ENCODE data around the gene TBC1D22A.
"Not testable (repeated sequence)": the region's sequence is repeated elsewhere in the genome, so short reads cannot be mapped to it uniquely, and the experiment has no call there.

Gene TBC1D22A

DNA sequence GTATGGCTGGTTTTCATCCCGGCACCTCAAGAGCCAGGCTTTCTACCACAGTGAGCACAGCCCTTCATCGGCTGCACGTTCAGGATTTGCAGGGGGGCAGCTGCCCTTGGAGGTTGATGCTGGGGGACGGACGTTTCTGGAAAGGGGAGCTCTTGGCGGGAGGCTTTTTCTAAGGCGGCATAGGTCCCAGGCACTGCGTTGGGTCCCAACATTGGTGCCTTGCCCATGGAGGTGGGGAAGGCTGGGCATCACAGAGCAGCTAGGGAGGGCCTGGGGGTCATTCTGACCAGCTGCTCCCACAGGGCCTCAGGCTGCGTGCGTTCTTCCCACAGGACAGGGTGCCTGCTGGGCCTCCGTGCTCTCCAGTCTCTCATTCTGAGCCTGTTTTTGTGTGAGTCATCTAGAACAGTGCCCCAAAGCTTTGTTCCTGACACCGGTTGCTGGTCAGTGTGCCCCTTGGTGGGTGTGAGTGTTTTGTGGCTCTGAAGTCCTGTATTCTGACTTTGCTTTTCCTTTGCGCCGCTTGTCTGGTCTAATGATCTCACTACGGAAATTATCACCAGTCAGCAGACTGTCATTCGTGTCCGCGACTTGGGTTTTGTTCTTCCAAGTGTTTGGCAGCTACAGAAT, 275.9 kb downstream of the TBC1D22A start:
- no peak for DNase-seq

DNA sequence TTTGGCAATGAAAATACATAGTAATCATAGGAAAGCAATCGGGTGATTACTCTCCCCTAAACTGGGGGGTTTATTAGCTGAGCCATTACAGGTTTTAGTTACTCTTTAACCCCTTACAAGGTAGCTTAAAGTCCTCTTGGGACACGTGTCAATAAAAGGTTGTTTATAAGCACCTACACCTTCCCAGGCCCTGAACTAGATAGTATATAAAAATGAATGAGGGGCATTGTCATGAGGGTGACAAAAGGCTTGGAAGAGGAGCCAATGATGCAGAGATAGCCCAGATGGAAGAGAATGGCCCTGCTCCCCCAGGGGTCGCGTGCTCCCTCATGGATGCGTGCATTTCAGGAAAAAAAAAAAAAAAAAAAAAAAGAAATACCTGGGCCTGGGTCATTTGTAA, 276.9 kb downstream of the TBC1D22A start:
- DNase-seq = no peak

DNA sequence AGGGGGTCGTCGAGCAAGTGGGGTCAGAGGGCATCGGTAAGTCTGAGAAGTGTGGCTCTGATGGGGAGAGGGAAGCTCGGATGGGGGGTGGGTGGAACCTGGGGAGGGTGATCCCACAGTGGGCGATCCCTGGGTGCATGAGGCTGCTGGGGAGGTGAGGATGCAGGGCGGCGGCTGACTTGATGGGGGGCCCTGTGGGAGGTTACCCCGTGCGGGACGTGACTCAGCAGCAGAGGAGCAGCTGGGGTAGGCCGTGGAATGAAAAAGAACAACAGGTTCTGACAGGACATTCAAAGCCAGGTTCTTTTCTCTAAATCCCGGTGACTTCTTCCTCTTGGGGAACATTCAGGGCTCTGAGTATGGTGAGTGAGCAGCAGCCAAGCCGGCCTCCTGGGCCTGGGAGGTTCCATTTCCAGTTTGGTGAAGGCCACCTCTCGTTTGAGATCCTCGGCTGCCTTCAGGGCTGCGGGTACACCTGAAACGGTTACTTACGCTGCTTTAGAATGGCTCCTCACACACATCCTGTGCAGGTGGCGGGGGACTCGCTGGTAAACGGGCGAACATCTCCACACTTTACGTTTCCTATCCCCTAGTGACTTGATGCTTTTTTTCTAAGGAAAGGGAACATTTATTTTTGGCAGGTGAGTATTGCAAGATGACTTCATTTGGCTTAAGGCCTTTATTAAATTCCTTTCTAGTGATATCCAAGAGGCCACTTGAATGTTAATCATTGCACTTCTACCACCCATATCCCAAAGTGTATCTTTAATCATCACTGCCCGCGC, 278.2 kb downstream of the TBC1D22A start:
- no peak for DNase-seq

DNA sequence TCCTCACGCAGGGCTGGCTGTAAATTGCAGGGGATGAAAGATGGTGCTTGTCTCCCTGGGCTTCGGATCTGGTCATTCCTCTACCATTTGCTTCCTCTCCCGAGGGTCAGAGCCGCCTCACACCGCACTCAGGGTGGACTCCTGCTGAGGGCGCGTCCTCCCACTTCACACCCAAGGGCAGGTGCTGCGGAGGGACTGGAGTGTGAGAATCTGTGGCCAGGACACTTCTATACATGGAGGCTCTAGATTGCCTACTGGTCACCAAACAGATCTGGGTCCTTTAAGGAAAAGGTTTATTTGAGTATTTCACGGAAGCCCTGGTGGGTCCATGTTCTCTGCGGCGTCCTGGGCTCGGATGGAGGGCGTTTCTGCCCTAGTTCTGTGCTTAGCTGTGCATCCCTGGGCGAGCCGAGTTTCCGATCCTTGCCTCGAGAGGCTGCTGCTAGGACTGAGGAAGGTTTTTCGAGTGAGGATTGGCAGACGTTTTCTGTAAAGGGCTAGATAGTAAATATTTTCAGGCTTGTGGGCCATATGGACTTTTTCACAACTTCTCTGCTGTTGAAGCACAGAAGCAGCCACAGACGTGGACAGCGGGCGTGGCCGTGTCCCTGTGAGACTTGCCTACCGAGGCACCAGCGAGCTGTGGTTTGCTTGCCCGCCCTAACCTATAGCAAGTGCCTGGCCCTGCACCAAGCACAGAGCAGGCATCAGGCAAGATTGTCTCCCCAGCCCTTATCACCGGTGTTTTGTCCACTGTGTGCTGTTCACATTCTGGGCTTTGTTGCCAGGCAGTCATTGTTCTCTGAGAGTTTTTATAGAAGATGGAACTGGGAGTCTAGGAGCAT, 279.0 kb downstream of the TBC1D22A start:
- no peak for DNase-seq

DNA sequence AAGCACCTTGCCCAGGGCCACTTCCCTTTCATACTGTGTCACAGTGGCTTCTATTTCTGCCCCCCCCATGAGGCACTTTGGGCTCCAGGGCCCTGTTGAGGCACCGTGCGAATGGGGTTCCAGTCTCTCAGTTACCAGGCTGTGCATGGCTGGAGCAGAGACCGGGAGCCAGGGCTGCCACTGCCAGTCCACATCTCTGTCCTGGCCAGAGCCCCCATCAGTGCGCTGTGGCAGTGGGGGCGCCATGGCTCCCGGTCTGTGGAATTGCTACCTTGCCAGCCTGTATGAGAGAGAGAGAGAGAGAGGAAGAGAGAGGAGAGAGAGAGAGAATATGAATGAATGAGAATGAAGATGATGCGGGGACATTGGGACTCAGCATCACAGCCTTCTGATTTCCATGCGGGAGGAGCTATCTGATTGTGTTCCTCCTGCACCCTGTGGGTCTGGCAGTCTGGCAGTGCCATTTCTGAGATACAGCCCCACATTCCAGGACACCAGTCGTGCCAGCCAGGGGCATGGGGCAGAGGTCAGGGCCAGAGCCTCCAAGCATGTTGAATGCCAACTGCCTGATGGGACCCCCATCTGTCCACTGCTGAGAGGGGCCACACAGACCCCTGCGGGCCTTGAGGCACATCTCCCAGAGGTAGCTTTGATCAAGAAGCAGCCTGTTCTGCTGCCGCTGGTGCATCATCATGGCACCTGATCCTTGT, 279.8 kb downstream of the TBC1D22A start:
- DNase-seq = no peak

DNA sequence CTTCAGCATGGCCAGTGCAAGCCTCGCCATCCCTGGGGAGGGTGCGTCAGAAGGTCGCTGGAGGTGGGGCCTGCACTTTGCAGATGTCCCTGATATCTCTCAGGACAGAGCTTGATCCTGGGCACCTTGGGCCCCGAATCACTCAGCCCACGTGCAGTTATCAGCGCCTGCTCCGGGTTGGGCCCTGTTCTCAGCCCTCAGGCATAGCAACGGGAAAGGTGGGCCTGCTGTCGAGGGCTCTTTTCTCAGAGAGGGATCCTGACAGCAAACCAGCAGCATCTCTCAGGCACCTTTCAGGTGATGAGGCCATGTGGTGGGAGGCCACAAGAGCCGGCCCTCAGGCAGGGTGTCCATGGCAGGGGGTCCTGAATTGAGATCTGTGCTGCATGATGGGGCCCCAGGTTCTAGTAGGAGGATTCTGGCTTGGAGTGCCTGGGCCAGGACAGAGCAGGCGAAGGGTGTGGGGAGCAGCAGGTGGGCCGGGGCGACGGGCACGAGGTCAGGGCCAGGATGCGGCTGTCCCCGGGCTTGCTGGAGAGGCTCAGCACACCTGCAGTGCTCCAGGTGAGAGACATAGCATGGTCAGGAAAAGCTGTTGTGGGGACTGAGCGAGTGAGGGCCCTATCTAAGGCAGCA, 280.5 kb downstream of the TBC1D22A start:
- no peak for DNase-seq

DNA sequence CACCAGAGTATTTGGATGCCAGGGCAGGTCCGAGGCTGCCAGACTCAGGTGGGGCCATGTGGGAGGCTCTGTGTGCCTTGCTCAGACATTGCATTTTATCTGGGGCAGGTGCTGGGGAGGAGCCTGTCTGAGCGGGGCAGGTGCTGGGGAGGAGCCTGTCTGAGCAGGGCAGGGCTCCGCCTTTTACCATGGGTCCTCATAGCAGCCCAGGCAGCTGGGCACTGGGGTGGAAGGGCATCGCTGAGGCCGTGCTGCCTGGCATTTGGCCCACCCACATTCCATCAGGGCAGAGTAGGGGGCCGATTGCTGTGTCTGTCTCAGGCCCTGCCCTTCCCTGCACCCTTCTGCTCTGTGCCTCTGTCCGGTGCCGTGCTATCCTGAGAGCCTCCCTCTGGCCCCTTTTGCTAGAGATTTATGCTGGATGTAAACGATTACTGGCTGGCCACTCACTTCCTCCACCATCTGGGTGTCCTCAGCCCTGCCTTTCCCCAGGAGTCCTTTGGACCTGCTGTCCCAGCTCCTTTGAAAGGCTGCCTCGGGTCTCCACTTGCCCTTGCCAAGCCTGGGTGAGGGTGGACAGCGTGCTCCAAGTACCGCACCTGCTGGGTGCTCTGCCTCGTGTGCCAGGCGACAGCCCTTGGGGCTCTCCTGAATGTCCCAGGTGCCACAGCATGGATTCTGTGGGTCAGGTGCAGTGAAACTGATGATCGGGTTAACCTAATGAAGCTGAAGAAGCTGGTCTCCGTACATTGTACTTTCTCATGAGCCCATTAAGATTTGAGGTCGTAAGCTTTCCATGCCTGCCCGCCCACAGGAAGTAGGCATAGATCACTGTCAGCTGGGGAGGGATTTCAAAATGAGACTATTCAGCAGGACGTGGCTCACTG, 281.6 kb downstream of the TBC1D22A start:
- peak; percentile 51 for DNase-seq

DNA sequence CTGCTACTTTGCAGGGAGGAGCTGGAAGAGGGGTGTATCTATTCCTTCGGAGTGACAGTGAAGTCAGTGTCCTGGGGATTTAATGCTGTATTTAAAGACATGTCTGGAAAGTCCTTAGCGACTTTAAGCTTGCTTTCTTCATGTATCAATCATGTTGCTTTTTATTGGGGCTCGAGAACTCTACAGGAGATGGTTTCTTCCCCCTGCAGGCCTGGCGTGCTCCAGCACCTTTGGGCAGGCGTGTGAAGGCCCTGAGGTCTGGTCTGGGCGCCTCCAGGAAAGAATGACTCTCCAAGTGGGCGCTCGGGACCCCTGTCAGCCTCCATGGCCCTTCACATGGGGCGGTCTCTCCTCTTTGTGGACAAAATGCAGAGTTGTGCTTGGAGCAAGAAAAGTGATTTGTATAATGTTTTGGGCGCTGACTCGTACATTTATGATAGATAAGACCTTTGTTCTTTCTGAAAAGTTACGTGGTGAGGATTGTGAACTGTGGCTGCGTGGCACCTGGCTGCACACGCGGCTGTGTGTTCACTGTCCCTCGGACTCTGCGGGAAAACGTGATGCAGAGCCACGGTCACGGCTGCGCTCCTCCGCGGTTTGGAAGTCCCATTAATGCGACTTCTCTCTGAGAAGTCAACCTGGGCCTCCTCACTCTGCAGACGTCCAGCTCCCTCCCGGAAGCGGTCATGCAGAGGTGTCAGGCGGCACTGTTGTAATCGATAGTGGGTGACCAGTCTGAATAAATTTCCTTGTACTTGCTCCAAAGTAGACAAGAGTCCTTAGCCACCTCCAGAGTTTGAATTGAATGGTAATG, 282.5 kb downstream of the TBC1D22A start:
- no peak for DNase-seq

DNA sequence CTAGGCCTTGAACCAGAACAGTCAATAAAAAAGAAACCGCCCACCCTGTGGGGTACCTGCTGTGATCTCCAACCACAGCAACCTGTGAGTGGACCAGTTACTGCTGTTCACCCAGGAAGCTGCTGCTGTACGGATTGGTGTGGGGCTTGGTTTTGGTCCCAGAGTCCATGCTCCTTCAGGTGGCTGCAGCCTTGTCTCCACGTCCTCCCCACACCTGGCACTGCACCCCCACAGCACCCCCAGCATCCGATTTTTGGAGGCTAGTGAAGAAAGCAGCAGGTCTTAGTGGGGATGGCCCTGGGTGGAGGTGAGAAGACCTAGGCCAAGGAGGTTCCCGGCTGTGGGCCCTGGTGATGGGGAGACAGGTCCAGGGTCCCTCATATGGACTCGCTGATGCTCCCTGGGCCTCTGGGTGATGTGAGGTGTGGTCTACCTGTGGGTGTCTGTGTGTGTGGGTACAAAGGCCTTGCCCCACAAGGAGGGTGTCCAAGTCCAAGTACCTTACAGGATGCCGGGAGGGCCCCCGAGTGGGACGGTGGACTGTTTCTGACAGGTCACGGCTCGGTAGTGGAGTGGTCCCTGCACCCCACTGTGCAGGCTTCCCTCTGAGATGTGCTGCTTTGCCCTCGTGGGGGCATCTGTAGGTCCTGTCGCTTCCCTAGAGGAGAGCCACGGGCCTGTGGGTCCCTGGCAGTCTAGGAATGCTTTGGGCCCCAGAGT, 283.4 kb downstream of the TBC1D22A start:
- DNase-seq = no peak

DNA sequence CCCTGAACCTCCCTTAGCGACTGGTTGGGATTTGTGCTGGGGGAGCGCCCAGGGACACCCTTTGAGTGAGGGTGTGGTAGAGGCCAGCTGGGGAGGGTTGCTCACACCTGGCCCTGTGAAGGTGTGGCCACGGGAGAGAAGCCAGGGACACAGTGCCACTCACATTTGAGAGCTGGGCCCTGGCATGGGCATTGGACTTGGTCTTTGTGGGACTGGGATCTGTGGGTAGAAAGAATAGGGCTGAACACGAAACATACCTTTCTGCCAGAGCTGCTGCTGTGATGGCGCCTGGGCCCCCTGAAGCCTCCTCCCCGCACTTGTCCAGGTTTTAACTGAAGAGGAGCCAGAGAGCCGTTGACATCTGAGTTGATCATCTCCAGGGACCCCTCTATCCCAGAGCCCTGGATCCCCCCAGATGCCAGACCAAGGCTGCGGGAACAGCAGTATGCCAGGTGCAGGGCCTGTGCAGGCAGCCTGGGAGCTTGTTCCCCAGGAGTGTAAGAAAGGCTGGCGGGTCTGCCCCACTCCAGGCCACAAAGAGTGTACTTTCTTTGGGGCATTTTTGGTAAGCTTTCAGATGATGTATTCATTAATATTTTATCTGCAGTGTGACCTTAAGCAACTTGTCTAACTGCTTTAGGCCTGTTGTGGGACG, 284.1 kb downstream of the TBC1D22A start:
- no peak for DNase-seq

DNA sequence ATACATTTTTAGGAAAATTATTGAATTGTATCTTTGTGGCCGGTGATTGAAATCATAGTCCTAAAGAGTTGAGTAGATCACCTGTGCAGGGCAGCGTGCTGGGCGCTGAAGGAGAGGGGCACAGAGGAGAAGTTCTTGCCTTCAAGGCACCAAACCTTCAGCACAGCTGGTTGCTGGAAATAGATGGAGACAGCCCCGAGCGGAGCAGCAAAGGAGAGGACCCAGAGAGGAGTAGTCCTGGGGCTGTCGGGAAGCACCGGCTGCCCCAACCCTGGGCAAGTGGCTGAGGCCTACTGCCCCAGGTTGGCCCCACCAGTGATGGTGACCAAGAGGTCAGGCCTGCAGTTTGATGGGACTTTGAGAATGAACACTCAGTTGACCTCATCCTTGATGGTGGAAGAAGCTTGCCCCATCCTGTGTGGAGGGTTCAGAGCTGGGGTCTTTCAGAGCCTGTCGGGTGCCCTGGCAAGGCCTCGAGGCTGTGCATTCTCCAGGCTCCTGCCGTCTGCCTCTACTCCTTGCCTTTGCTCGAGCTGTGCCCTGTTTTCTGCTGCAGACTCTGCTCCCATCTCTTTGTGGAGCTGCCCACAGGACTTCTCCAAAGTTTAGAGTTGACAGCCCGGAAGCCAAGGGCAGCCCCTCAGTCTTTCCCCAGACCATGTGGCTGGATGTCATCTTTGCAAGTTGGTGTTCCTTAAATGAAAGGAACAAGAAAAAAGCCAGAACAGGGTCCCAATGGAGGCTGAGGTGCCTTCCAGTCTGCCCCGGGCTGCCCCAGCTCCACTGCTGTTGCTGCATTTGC, 285.1 kb downstream of the TBC1D22A start:
- no peak for DNase-seq

DNA sequence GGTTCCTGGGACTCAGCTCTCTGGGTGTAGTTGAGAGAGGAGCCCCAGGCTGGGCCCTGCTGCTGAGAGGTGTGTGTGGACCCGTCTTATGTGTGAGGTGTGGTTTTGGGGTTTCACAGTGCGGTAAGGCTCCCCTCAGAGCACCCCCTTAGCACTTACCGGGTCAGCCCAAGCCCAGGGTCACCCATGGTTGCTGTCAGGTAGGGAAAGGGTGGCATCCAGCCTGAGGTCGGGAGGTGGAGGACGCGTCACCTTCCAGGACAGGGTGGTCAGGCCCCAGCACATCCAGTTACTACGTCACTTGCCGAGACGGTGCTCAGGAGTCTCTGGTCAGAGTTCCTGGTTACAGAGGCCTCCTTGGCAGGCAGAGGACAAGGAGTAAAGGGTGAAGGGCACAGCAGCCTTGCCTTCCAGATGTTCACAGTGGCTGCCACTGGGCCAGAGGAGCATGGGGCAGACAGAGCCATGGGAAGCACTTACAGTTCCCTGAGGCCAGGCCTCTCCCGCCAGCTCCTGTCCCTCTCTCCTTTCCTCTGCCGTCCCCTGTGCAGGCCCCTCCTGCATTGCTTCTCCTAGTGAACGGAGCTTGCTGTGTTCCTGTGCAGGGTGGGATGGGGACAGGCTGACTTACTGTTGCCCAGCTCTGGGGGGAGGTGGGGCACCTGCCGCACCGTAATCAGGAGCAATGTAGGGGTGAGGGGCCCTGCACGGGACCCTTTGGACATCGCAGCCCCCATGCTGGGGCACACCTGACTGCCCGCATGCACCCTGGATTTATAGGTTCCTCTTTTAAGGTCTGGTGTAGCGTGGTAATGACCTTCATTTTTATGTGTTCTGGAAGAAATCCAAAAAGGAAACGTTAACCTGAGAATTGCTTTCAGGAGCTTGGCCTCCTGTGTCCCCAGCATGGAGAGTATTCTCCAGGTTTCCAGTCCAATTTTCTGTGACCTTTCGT, 285.9 kb downstream of the TBC1D22A start:
- no peak for DNase-seq

DNA sequence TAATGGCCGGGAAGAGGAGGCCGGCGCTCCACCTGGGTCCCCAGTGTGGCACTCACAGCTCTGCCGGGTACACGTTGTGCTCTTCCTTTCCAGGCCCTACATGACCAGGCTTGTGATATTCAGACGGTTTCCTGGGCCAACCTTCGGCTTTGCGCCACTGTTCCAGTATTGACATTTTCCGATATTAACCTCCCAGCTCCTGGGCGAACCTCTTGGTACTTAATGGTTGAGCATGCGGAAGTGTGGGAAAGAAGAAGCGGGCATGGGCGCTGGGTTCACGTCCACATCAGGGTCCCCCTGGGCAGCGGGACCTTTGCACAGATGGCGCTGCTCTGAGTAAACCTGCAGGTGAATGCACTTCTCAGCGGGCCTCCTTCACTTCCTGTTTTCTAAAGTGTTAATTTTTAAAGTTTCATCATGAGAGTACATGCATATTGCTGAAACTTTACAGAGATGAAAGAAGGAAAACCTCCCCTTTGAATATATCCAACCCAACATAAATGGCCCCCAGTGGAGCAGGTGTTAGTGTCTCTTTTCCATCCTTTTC, 286.7 kb downstream of the TBC1D22A start:
- DNase-seq = no peak

DNA sequence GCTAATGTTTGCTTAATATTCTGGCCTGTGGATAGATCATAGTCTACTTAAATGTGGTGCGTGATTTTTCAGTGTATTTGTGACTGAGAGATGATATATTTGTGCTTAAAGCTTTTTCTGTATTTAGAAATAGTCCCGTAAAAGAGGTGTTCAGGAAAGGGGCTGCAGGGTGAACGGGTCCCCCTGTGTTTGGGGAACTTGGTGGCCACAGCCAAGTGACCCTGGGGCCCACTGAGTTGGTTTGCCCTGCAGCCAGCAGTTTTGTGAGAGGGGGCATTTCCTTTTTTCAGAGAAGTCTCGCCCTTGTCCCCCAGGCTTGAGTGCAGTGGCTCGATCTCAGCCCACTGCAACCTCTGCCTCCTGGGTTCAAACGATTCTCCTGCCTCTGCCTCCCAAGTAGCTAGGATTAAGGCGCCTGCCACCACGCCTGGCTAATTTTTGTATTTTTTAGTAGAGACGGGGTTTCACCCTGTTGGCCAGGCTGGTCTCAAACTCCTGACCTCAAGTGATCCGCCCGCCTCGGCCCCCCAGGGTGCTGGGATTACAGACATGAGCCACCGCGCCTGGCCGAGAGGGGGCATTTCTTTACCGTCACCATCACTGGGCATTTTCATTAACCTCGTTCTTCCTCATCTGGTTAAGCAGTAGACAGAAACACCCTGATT, 287.4 kb downstream of the TBC1D22A start:
- DNase-seq = not testable (repeated sequence)

DNA sequence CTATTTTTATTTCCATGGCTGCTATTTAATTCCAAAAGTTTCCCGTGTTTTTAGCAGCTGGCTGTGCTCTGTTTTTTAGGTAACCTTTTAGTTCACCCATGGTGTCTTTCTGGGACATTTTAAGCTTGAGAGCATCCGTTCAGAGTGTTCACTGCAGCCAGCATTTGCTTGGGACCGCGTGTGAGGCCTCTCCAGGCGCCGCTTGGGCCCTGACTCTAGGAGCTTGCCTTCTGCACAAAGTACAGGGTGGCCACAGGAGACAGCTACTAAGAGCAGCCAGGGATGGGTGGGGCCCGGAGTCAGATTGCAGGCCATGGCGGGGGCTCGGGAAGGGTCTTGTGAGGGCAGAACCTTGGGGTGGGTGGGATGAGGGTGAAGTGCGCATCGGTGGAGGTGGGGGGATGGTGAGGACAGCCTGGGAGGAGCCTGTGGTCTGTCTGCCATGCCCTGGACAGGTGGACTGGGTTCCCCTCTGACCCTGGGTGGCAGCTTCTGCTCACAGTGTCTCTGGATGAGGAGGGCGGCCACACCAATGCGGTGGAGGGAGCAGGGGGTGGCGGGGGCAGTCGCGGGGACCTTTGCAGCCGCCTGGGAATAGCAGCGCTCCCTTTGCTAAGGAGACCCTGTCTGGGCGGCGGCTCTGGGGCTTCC, 288.1 kb downstream of the TBC1D22A start:
- DNase-seq = no peak

Measured in right hindlimb (tissue), 1 donor.